ENCODE data around the gene ALK. TPM values are rescaled to one million over a fixed set of nuclear protein-coding genes. Genes with fewer than 3 reads are reported as not detected.

ALK gene
- total RNA-seq, 4 donors from 2014 or later: 0.06 to 4.1 TPM; not detected in 2

GRCh38 chr2:29614295-29614830, 307.0 kb downstream of the ALK start:
- H3K27me3 ChIP-seq: no peaks in the 10 kb centered on the region
- no peaks in the 10 kb centered on the region for H3K36me3 ChIP-seq
- H3K4me3 ChIP-seq: no peak overlapping the region
- no peak for TF ChIP-seq POLR2A (IDR thresholded peaks at IDR 0.05)
- TF ChIP-seq CTCF (IDR thresholded peaks at IDR 0.05): no peak
- no peaks in the 10 kb centered on the region for H3K9me3 ChIP-seq
- H3K27ac ChIP-seq: no peak overlapping the region
- intact Hi-C loops (cut with DNase I; ENCODE audit: low total_unique reads): no loop called here
- H3K4me1 ChIP-seq: no peaks in the 10 kb centered on the region
- DNase-seq: no peak

- Histone ChIP-seq H3K9me3 (no peaks in the 10 kb centered on the region), H3K4me1 (no peaks in the 10 kb centered on the region), H3K4me3 (no peak overlapping the region), H3K27ac (no peak overlapping the region), H3K36me3 (no peaks in the 10 kb centered on the region), H3K27me3 (no peaks in the 10 kb centered on the region)
- DNase-seq: no peak
- intact Hi-C loops (cut with DNase I; ENCODE audit: low total_unique reads): no loop called here
- no peak for TF ChIP-seq CTCF (IDR thresholded peaks at IDR 0.05)
- no peak for TF ChIP-seq POLR2A (IDR thresholded peaks at IDR 0.05)
Observed at GRCh38 chr2:29613792-29614266, 307.6 kb downstream of the ALK start.

DNA sequence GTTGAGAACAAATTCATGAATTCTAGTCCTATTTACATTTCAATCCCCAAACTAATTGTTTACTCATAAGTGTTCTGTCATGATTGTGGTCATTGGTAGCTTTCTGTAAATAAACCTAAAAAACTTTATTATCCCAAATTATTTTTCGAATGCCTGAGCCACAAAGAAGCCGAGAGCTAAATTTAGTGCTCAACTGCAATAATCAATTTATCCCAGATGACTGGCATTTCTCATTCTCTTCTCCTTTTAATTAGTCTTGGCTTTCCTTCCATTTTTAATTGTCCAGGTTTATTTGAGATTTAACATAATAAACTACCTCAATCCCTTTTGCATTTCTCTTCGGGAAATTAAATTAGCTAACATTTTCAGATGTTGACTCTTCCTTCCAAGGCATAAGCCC, 308.3 kb downstream of the ALK start:
- Histone ChIP-seq H3K27ac (no peak overlapping the region), H3K36me3 (no peaks in the 10 kb centered on the region), H3K4me3 (no peak overlapping the region), H3K9me3 (no peaks in the 10 kb centered on the region), H3K4me1 (no peaks in the 10 kb centered on the region), H3K27me3 (no peaks in the 10 kb centered on the region)
- intact Hi-C loops (cut with DNase I; ENCODE audit: low total_unique reads): no loop called here
- DNase-seq: no peak
- TF ChIP-seq POLR2A (IDR thresholded peaks at IDR 0.05) (no peak), CTCF (IDR thresholded peaks at IDR 0.05) (no peak)

DNA sequence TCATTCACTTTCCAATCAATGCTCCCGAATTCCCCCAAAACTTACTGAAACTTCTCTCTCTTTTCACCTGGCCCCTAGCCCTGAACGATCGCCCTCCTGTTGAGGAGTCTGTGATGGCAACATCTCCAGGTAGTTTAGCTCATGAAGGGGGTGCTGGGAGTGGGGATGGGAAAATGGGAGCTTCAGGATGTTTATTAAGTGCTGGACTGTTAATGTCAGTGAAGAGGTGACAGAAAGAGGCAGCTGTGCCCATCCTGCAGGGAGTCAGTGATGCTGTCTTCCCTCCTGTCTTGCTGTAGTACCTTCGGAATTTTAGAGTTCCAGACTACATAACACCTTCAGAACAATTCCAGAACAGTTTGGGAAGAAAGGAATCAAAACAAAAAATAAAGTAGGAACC, 308.8 kb downstream of the ALK start:
- no peak overlapping the region for H3K4me3 ChIP-seq
- H3K36me3 ChIP-seq: no peaks in the 10 kb centered on the region
- no peaks in the 10 kb centered on the region for H3K9me3 ChIP-seq
- no peaks in the 10 kb centered on the region for H3K27me3 ChIP-seq
- H3K4me1 ChIP-seq: no peaks in the 10 kb centered on the region
- no peak for DNase-seq
- intact Hi-C loops (cut with DNase I; ENCODE audit: low total_unique reads): no loop called here
- H3K27ac ChIP-seq: no peak overlapping the region
- no peak for TF ChIP-seq CTCF (IDR thresholded peaks at IDR 0.05)
- no peak for TF ChIP-seq POLR2A (IDR thresholded peaks at IDR 0.05)

DNA sequence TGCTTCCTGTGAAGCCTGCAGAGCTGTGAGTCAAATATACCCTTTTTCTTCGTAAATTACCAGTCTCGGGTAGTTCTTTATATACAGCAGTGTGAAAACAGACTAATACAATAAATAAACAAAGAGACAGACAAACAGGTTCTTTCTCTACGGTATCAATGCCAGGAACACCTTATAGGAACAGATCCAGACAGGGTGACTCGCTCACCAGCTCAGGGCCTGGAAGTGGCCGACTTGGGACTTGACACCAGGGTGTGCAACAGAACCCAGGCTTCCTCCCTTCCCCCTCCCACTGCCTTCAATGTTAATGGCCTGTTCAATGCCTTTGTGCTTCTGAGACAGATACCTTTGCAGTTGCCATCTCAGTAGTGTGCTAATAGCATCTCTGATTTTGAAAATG, 309.5 kb downstream of the ALK start:
- no peak for DNase-seq
- intact Hi-C loops (cut with DNase I; ENCODE audit: low total_unique reads): no loop called here

More for the DNA sequence above, 309.5 kb downstream of the ALK start:
- H3K9me3 ChIP-seq: no peaks in the 10 kb centered on the region
- no peak overlapping the region for H3K4me3 ChIP-seq
- no peak overlapping the region for H3K27ac ChIP-seq
- no peaks in the 10 kb centered on the region for H3K27me3 ChIP-seq
- no peaks in the 10 kb centered on the region for H3K4me1 ChIP-seq
- no peaks in the 10 kb centered on the region for H3K36me3 ChIP-seq
- TF ChIP-seq POLR2A (IDR thresholded peaks at IDR 0.05): no peak
- TF ChIP-seq CTCF (IDR thresholded peaks at IDR 0.05): no peak
